H1 (cell line): ENCODE results near the gene ACCSL. TPM values are rescaled to one million over a fixed set of nuclear protein-coding genes. Genes with fewer than 3 reads are reported as not detected.

Experiments used
- CTCF ChIA-PET: fragments of 300-600 bp; sonication (Branson Sonifier 250); formaldehyde crosslinking; loops from one replicate; lab custom pipeline; 2021; ENCODE audit not compliant: partially characterized antibody; lab: Charles Lee
- POLR2A ChIA-PET: fragments of 300-600 bp; sonication (Branson Sonifier 250); formaldehyde crosslinking; loops from one replicate; lab custom pipeline; 2021; ENCODE audit warnings: inconsistent platforms; ENCODE audit not compliant: partially characterized antibody; lab: Charles Lee
- DNase-seq, 2 experiments: peaks; one replicate each; pipeline versions ENCODE4 v3.0.0 to v3.0.0-alpha.2; 2010 to 2022; ENCODE audit warnings: low spot score in 2 of 2, low read depth in 1 of 2, mixed read lengths in 1 of 2
- FAIRE-seq: peaks from 2 replicates; lab custom pipeline; 2011; peaks lifted over from hg19 to GRCh38; lab: Jason Lieb, UNC
- H2AFZ ChIP-seq: 2 replicates; pipeline ENCODE4 v1.8.1; 2012; ENCODE audit warnings: low read length, inconsistent platforms
- H2AK5ac ChIP-seq: 2 replicates; pipeline ENCODE4 v1.6.1; 2013; ENCODE audit warnings: low read depth, low read length
- H2BK120ac ChIP-seq: replicated peaks from 2 replicates; pipeline ENCODE3; 2013; ENCODE audit warnings: low read depth, low read length, inconsistent platforms
- H2BK12ac ChIP-seq: 2 replicates; pipeline ENCODE4 v1.6.1; 2013; ENCODE audit warnings: low read depth, low read length
- H2BK15ac ChIP-seq: 2 replicates; pipeline ENCODE4 v1.6.1; 2013; ENCODE audit warnings: low read length
- H2BK20ac ChIP-seq: 2 replicates; pipeline ENCODE4 v1.6.1; 2013; ENCODE audit warnings: low read length
- H2BK5ac ChIP-seq: 2 replicates; pipeline ENCODE4 v1.6.1; 2013; ENCODE audit warnings: low read depth, low read length
- H3K14ac ChIP-seq: 2 replicates; pipeline ENCODE4 v1.6.1; 2013; ENCODE audit warnings: inconsistent platforms; ENCODE audit not compliant: insufficient read length
- H3K18ac ChIP-seq: 2 replicates; pipeline ENCODE4 v1.6.1; 2013; ENCODE audit warnings: low read length; ENCODE audit errors: extremely low read depth
- H3K23ac ChIP-seq: 2 replicates; pipeline ENCODE4 v1.6.1; 2013; ENCODE audit warnings: inconsistent platforms; ENCODE audit not compliant: insufficient read length
- H3K23me2 ChIP-seq: 2 replicates; pipeline ENCODE4 v1.6.1; 2013; ENCODE audit warnings: low read depth, low read length
- H3K27ac ChIP-seq: 2 replicates; pipeline ENCODE4 v1.6.1; 2011; ENCODE audit warnings: low read depth, low read length, inconsistent platforms
- H3K27me3 ChIP-seq, 4 experiments: replicated peaks in 1 of 4; 1 replicate in 1 of 4; 2 replicates in 3 of 4; pipeline versions ENCODE4 v1.6.1 to v1.8.1; 2011 to 2013; ENCODE audit warnings: low read length in 3 of 4, mild to moderate bottlenecking in 3 of 4, inconsistent platforms in 2 of 4, mixed read lengths in 2 of 4, moderate library complexity in 1 of 4; ENCODE audit not compliant: control insufficient read depth in 3 of 4, insufficient read depth in 3 of 4; ENCODE audit errors: extremely low read depth in 1 of 4
- H3K36me3 ChIP-seq, 4 experiments: 2 replicates each; pipeline versions ENCODE4 v1.6.1 to v1.8.1; 2011 to 2013; ENCODE audit warnings: mild to moderate bottlenecking in 4 of 4, low read length in 3 of 4, moderate library complexity in 2 of 4, control low read depth in 1 of 4, inconsistent platforms in 1 of 4; ENCODE audit not compliant: insufficient read depth in 4 of 4, control insufficient read depth in 2 of 4
- H3K4ac ChIP-seq: replicated peaks from 2 replicates; pipeline ENCODE3; 2013; ENCODE audit warnings: low read length, low read depth, mixed read lengths, inconsistent platforms; ENCODE audit not compliant: insufficient read length
- H3K4me1 ChIP-seq, 4 experiments: replicated peaks in 1 of 4; 1 replicate in 1 of 4; 2 replicates in 3 of 4; pipeline versions ENCODE4 v1.6.1 to v1.8.1; 2011 to 2013; ENCODE audit warnings: low read length in 3 of 4, inconsistent platforms in 2 of 4, mixed read lengths in 1 of 4; ENCODE audit not compliant: insufficient read depth in 4 of 4, control insufficient read depth in 3 of 4
- H3K4me2 ChIP-seq, 2 experiments: 2 replicates each; pipeline versions ENCODE4 v1.6.1 to v1.8.1; 2011 to 2013; ENCODE audit warnings: low read depth in 2 of 2, low read length in 2 of 2, control low read depth in 1 of 2, inconsistent platforms in 1 of 2, mild to moderate bottlenecking in 1 of 2; ENCODE audit not compliant: insufficient read depth in 1 of 2
- H3K4me3 ChIP-seq, 4 experiments: fragments of 200-600, 300-600 bp in 1 of 4; sonication (generic), shearing (Covaris generic), sonication (Bioruptor Twin) in 1 of 4; 2 replicates each; pipeline versions ENCODE4 v1.5.1 to v1.8.1; 2011 to 2016; ENCODE audit warnings: low read length in 4 of 4, low read depth in 3 of 4, control low read depth in 2 of 4, inconsistent platforms in 2 of 4, mild to moderate bottlenecking in 2 of 4, mixed read lengths in 1 of 4, moderate library complexity in 1 of 4; ENCODE audit not compliant: insufficient read depth in 2 of 4; ENCODE audit errors: extremely low read depth in 1 of 4
- H3K56ac ChIP-seq: replicated peaks from 2 replicates; pipeline ENCODE3; 2013; ENCODE audit warnings: low read depth, mild to moderate bottlenecking, mixed read lengths, low read length, inconsistent platforms; ENCODE audit not compliant: insufficient read length
- H3K79me1 ChIP-seq: 2 replicates; pipeline ENCODE4 v1.6.1; 2013; ENCODE audit warnings: low read depth, low read length, control low read depth
- H3K79me2 ChIP-seq, 2 experiments: 2 replicates each; pipeline versions ENCODE4 v1.6.1 to v1.8.1; 2012 to 2013; ENCODE audit warnings: low read length in 2 of 2, mild to moderate bottlenecking in 2 of 2, inconsistent platforms in 1 of 2; ENCODE audit not compliant: insufficient read depth in 2 of 2, control insufficient read depth in 1 of 2
- H3K9ac ChIP-seq, 4 experiments: replicated peaks in 1 of 4; 1 replicate in 1 of 4; 2 replicates in 3 of 4; pipeline versions ENCODE4 v1.6.1 to v1.8.1; 2011 to 2013; ENCODE audit warnings: low read depth in 3 of 4, low read length in 3 of 4, control low read depth in 2 of 4, mild to moderate bottlenecking in 2 of 4, moderate library complexity in 2 of 4, inconsistent platforms in 1 of 4; ENCODE audit errors: extremely low read depth in 1 of 4
- H3K9me3 ChIP-seq, 2 experiments: 2 replicates each; pipeline versions ENCODE4 v1.6.1 to v1.8.1; 2012 to 2013; ENCODE audit warnings: mild to moderate bottlenecking in 2 of 2, moderate library complexity in 2 of 2, control low read depth in 1 of 2, inconsistent platforms in 1 of 2, low read depth in 1 of 2, low read length in 1 of 2, mixed read lengths in 1 of 2; ENCODE audit not compliant: insufficient read depth in 2 of 2
- H4K20me1 ChIP-seq, 2 experiments: replicated peaks in 1 of 2; 2 replicates each; pipeline versions ENCODE3 to v1.8.1; 2011 to 2013; ENCODE audit warnings: inconsistent platforms in 2 of 2, low read length in 2 of 2, mild to moderate bottlenecking in 1 of 2; ENCODE audit not compliant: insufficient read depth in 2 of 2, control insufficient read depth in 1 of 2
- H4K5ac ChIP-seq: 2 replicates; pipeline ENCODE4 v1.6.1; 2013; ENCODE audit warnings: low read length, low read depth, mixed read lengths, inconsistent platforms; ENCODE audit not compliant: insufficient read length
- H4K8ac ChIP-seq: 2 replicates; pipeline ENCODE4 v1.8.0; 2013; ENCODE audit warnings: mild to moderate bottlenecking, moderate library complexity, low read length, inconsistent platforms; ENCODE audit not compliant: insufficient read depth; ENCODE audit errors: extremely low read depth
- H4K91ac ChIP-seq: replicated peaks from 2 replicates; pipeline ENCODE3; 2013; ENCODE audit warnings: low read length, mixed read lengths, inconsistent platforms; ENCODE audit not compliant: insufficient read length
- ASH2L ChIP-seq: fragments of 200-600, 300-600 bp; sonication (generic); IDR thresholded peaks from one replicate; pipeline ENCODE4 v1.7.1; 2017; ENCODE audit warnings: low read length
- CBX5 ChIP-seq: fragments of 300-800, 300-1000 bp; sonication (generic); IDR thresholded peaks from 2 replicates; pipeline ENCODE4 v1.7.1; 2016; ENCODE audit warnings: antibody characterized with exemption, low read length, low read depth
- CTBP2 ChIP-seq: IDR thresholded peaks from 2 replicates; pipeline ENCODE4 v1.7.0; 2011; ENCODE audit warnings: borderline replicate concordance, mild to moderate bottlenecking, moderate library complexity, mixed read lengths, low read length; ENCODE audit not compliant: insufficient read depth, insufficient read length
- JUN ChIP-seq: IDR thresholded peaks from 2 replicates; pipeline ENCODE4 v1.6.1; 2011; ENCODE audit warnings: low read depth, mild to moderate bottlenecking, improper control_type of control experiment, low read length
- JUND ChIP-seq: IDR thresholded peaks from 2 replicates; pipeline ENCODE4 v1.6.1; 2011; ENCODE audit warnings: mild to moderate bottlenecking, improper control_type of control experiment, low read length
- NRF1 ChIP-seq: IDR thresholded peaks from 2 replicates; pipeline ENCODE4 v1.6.1; 2011; ENCODE audit warnings: mild to moderate bottlenecking, low read depth, low read length, improper control_type of control experiment
- PHF8 ChIP-seq: fragments of 200-600 bp; sonication (generic); conservative IDR thresholded peaks from 2 replicates; pipeline ENCODE4 v1.7.1; 2012; ENCODE audit warnings: low read depth, mild to moderate bottlenecking, inconsistent platforms, low read length, moderate library complexity
- RAD21 ChIP-seq, 2 experiments: IDR thresholded peaks in 1 of 2; conservative IDR thresholded peaks in 1 of 2; 2 replicates each; pipeline ENCODE4 v1.6.1; 2011; ENCODE audit warnings: low read depth in 2 of 2, low read length in 2 of 2, improper control_type of control experiment in 1 of 2, inconsistent platforms in 1 of 2, mild to moderate bottlenecking in 1 of 2, moderate library complexity in 1 of 2
- SAP30 ChIP-seq: fragments of 300-600 bp; sonication (generic); IDR thresholded peaks from 2 replicates; pipeline ENCODE4 v1.7.1; 2012; ENCODE audit warnings: low read length, moderate library complexity, mild to moderate bottlenecking, inconsistent platforms; ENCODE audit not compliant: insufficient read depth, insufficient replicate concordance
- TBP ChIP-seq: IDR thresholded peaks from 2 replicates; pipeline ENCODE4 v1.6.1; 2011; ENCODE audit warnings: low read depth, low read length, improper control_type of control experiment
- USF2 ChIP-seq: IDR thresholded peaks from 2 replicates; pipeline ENCODE4 v1.6.1; 2011; ENCODE audit warnings: low read length, improper control_type of control experiment
- WGBS, 2 experiments: shearing (Covaris generic) in 1 of 2; methylation state at CpG; one replicate each; pipeline versions ENCODE4 v1.1.6 to v1.1.7; 2013 to 2015; ENCODE audit warnings: low lambda C conversion rate in 2 of 2, mixed read lengths in 2 of 2, inconsistent platforms in 1 of 2, low coverage in 1 of 2, missing lambda C conversion rate in 1 of 2; ENCODE audit not compliant: insufficient replicate concordance in 2 of 2, insufficient coverage in 1 of 2, insufficient read length in 1 of 2; ENCODE audit errors: extremely low coverage in 1 of 2, missing lambda C conversion rate in 1 of 2; 5-methylcytosine and 5-hydroxymethylcytosine counted together
- polyA plus RNA-seq, 7 experiments: library from polyadenylated mRNA; depleted of rRNA in 3 of 7; stranded (reverse) in 5 of 7; unstranded in 2 of 7; fragments of >200 nt in 5 of 7; fragments of 200-250 nt in 2 of 7; gene quantifications; 1 replicate in 5 of 7; 2 replicates in 1 of 7; 4 replicates in 1 of 7; pipeline versions ENCODE4 v1.2.1 to v1.2.3, GENCODE V29; 2011 to 2013; ENCODE audit warnings: missing spikeins in 2 of 7, mixed read lengths in 2 of 7
- total RNA-seq: library from RNA; stranded (reverse); fragmentation: NEBNext Ultra II Directional; extraction: Animal tissue kit (Norgen Biotek cat#: 25700); gene quantifications from 2 replicates; pipeline ENCODE4 v1.2.1, GENCODE V29; 2021

The ACCSL gene
- total and polyA plus RNA-seq, 2 of the 8 experiments (the other 6 are each of a cell fraction or from before 2014, with no cell fraction given): not detected

- Histone ChIP-seq H2BK15ac (no peak overlapping the region), H2BK12ac (no peak overlapping the region), H3K56ac (no peak overlapping the region), H2BK5ac (no peak overlapping the region), H3K9ac (no peak overlapping the region), H3K4me2 (no peak overlapping the region), H4K5ac (no peak overlapping the region), H4K20me1 (no peaks in the 10 kb centered on the region), H2AFZ (0 out of 2 replicates have a peak overlapping the region, but pooled peaks have one; percentile 8), H3K36me3 (no peaks in the 10 kb centered on the region), H4K8ac (no peak overlapping the region), H3K4me3 (no peak overlapping the region)
- 82% methylated on average over 2 of the region's 2 CpGs; no CpG with 5 or more reads in 1 of the 2 experiments for WGBS, 2 experiments
- FAIRE-seq: no peak
- TF ChIP-seq TBP (no peak), RAD21 (IDR thresholded peaks at IDR 0.05 in 1 of 2, conservative IDR thresholded peaks at IDR 0.05 in 1 of 2; ENCODE audit: low read depth in 2 of 2, low read length in 2 of 2) (no peak), CBX5 (no peak), PHF8 (no peak), JUN (no peak), SAP30 (no peak), JUND (no peak), ASH2L (no peak), CTBP2 (no peak), NRF1 (no peak), USF2 (no peak)
- TF ChIP-seq, all 59 proteins: peak for 0
- Histone ChIP-seq H4K91ac (no peak overlapping the region), H3K4me1 (no peaks in the 10 kb centered on the region), H2BK20ac (no peak overlapping the region), H3K9me3 (peaks cover 0 to 6% of the 10 kb centered on the region in 2 experiments; a peak in 2 of 4 replicates), H3K27ac (no peak overlapping the region), H3K4ac (no peak overlapping the region), H3K79me1 (no peaks in the 10 kb centered on the region; the same call in 1 of the 2 replicates), H2AK5ac (no peak overlapping the region), H3K18ac (no peak overlapping the region), H3K27me3 (no peaks in the 10 kb centered on the region), H2BK120ac (no peak overlapping the region), H3K79me2 (no peaks in the 10 kb centered on the region), H3K14ac (no peak overlapping the region), H3K23me2 (no peaks in the 10 kb centered on the region), H3K23ac (no peak overlapping the region)
- CTCF ChIA-PET: interaction anchor here (1.1 to 9.9 kb wide), 4 partner anchors 9 to 157 kb away, joined by 3 to 80 read pairs (median 4); no protein-coding TSS in a partner anchor
- no peak for DNase-seq
- POLR2A ChIA-PET: no interaction called here
Measured at GRCh38 chr11:44046182-44046581, 1.6 kb upstream of the ACCSL start.
